A673 (cell line): ENCODE results near the gene GLB1L2. TPM values are rescaled to one million over a fixed set of nuclear protein-coding genes. Genes with fewer than 3 reads are reported as not detected.

ENCODE experiments used
- BruUV-seq: library from RNA; stranded (reverse); fragments of 400-500 nt; replicated peaks from 2 replicates; lab custom pipeline; 2021; lab: Mats Ljungman, UMichigan
- CTCF ChIA-PET: fragments of 300-600 bp; sonication (Branson Sonifier 250); formaldehyde crosslinking; loops from one replicate; lab custom pipeline; 2022; ENCODE audit warnings: antibody characterized with exemption; lab: Charles Lee
- POLR2A ChIA-PET: fragments of 300-600 bp; sonication (Branson Sonifier 250); formaldehyde crosslinking; loops from one replicate; lab custom pipeline; 2022; ENCODE audit warnings: antibody characterized with exemption; ENCODE audit not compliant: low non-redundant PET; lab: Charles Lee
- DNase-seq: peaks from one replicate; pipeline ENCODE4 v3.0.0-alpha.2; 2015; ENCODE audit warnings: low spot score
- H3K27ac ChIP-seq: fragments of 200-600 bp; sonication (generic); 2 replicates; pipeline ENCODE4 v1.5.1; 2016; ENCODE audit warnings: mixed run types, low read depth, mild to moderate bottlenecking, mixed read lengths, antibody characterized with exemption, low read length; ENCODE audit not compliant: poor library complexity, severe bottlenecking
- H3K27me3 ChIP-seq: fragments of 200-600 bp; sonication (generic); replicated peaks from 2 replicates; pipeline ENCODE4 v1.6.1; 2017; ENCODE audit warnings: mixed run types, low read depth, mild to moderate bottlenecking, mixed read lengths, antibody characterized with exemption, low read length; ENCODE audit not compliant: insufficient read depth, poor library complexity
- H3K36me3 ChIP-seq: fragments of 200-600 bp; sonication (generic); 2 replicates; pipeline ENCODE4 v1.6.1; 2016; ENCODE audit warnings: mixed run types, mild to moderate bottlenecking, mixed read lengths, antibody characterized with exemption, low read length; ENCODE audit not compliant: insufficient read depth, poor library complexity, severe bottlenecking
- H3K4me1 ChIP-seq: fragments of 200-600 bp; sonication (generic); 2 replicates; pipeline ENCODE4 v1.6.1; 2017; ENCODE audit warnings: mixed run types, mild to moderate bottlenecking, mixed read lengths, antibody characterized with exemption, low read length; ENCODE audit not compliant: insufficient read depth, poor library complexity, severe bottlenecking
- H3K4me3 ChIP-seq: fragments of 200-600 bp; sonication (generic); 2 replicates; pipeline ENCODE4 v1.5.1; 2016; ENCODE audit warnings: low read depth, mixed run types, mild to moderate bottlenecking, mixed read lengths, low read length; ENCODE audit not compliant: poor library complexity, severe bottlenecking
- H3K9me3 ChIP-seq: fragments of 200-600 bp; sonication (generic); 2 replicates; pipeline ENCODE4 v1.6.1; 2016; ENCODE audit warnings: mixed run types, low read depth, mild to moderate bottlenecking, mixed read lengths, antibody characterized with exemption, low read length; ENCODE audit not compliant: poor library complexity, severe bottlenecking
- EZH2 ChIP-seq: fragments of 200-600 bp; sonication (generic); IDR thresholded peaks from 2 replicates; pipeline ENCODE4 v1.6.1; 2017; ENCODE audit warnings: borderline replicate concordance, low read depth, mild to moderate bottlenecking, mixed read lengths, antibody characterized with exemption, low read length; ENCODE audit not compliant: poor library complexity, severe bottlenecking
- intact Hi-C: fragments of 100-400 bp; cut with micrococcal nuclease; formaldehyde crosslinking; loops from one replicate; pipeline ENCODE4 v1.10.0; 2022; ENCODE audit not compliant: unreplicated experiment
- total RNA-seq: library from RNA; stranded (reverse); gene quantifications from 2 replicates; pipeline ENCODE4 v1.2.3, GENCODE V29; 2021
- TF ChIP-seq, protein P1 (sequence below): fragments of 300-800, 200-600 bp; sonication (generic); conservative IDR thresholded peaks from 2 replicates; pipeline ENCODE4 v1.5.1; 2017; ENCODE audit warnings: low read depth, mild to moderate bottlenecking, antibody characterized with exemption, low read length, moderate library complexity, mixed read lengths

Gene GLB1L2
- total RNA-seq, 1 experiment from 2014 or later, result 22.6 TPM

DNA sequence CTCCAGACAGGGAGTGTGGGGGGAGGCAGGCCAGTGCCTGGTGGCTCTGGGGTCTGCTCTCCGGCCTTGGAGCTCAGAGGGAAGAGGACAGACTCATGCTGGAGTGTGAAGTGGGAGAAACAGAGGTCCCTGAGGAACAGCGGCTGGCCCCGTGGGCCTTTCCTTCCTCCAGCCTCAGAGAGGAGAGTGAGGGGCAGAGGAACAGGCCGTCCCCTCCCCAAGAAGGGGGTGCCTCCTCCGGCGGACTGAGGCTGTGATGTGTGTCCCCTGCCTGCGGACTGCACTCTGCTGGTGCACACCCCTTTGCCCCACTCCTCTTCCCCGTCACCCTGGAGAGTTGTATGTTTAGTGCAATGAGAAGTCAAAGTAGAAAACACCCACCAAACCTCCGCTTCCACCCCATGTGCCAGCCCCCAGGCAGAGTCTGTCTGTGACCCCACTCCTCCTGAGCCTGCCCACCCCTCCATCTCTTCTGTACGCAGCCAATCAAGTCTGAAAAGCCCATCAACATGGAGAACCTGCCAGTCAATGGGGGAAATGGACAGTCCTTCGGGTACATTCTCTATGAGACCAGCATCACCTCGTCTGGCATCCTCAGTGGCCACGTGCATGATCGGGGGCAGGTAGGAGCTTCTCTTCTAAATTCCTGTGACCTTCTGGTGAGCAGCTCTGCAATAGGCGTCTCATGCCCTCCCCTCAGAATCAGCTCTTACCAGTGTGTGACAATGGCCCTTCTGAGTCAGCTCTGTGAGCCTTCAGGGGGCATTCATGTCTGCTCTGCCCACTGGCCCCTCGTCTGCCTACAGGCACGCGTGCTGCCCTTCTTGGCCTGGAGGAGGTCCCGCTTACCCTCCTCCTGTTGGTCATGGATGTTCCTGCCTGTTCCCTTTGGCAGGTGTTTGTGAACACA, 39.0 kb downstream of the GLB1L2 start:
- Histone ChIP-seq H3K4me1 (no peaks in the 10 kb centered on the region), H3K27ac (no peak overlapping the region), H3K36me3 (no peaks in the 10 kb centered on the region), H3K27me3 (no peaks in the 10 kb centered on the region), H3K9me3 (no peaks in the 10 kb centered on the region), H3K4me3 (no peak overlapping the region)
- TF ChIP-seq EZH2, result no peak
- TF ChIP-seq, protein P1, sequence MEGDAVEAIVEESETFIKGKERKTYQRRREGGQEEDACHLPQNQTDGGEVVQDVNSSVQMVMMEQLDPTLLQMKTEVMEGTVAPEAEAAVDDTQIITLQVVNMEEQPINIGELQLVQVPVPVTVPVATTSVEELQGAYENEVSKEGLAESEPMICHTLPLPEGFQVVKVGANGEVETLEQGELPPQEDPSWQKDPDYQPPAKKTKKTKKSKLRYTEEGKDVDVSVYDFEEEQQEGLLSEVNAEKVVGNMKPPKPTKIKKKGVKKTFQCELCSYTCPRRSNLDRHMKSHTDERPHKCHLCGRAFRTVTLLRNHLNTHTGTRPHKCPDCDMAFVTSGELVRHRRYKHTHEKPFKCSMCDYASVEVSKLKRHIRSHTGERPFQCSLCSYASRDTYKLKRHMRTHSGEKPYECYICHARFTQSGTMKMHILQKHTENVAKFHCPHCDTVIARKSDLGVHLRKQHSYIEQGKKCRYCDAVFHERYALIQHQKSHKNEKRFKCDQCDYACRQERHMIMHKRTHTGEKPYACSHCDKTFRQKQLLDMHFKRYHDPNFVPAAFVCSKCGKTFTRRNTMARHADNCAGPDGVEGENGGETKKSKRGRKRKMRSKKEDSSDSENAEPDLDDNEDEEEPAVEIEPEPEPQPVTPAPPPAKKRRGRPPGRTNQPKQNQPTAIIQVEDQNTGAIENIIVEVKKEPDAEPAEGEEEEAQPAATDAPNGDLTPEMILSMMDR, result no peak
- BruUV-seq, result no TSS peak
- no peak for DNase-seq
- ChIA-PET CTCF (no interaction called here), POLR2A (no interaction called here)
- intact Hi-C loops, result no loop called here

DNA sequence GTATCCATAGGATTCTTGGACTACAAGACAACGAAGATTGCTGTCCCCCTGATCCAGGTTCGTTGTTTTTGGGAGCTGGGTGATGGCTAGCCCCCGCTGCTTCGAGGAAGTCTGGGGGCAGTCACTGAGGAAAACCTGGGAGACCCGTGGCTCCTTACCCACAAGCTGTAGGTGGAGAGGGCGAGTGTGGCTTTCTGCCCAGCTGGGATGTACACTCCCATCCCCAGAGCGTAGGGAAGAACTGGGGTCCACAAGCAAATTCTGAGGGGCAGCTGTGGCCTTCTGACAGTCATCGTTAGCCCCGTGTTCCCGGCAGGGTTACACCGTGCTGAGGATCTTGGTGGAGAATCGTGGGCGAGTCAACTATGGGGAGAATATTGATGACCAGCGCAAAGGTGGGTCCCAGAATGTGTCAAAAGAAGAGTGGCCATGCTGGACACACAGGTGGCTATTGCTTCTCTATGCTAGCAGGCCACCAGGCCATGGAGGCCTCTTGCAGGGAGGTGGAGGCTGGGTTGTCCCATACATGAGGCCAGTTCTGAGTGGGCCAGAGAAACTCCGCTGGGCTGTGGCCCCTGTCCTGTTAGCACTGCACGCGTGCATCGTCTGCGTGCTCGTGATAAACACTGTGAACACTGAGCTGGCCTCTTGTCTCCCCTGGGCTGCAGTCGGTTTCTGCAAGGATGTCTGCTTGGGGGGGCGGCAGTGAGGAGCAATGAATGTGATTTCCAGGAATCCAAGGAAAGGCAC, 39.8 kb downstream of the GLB1L2 start:
- Histone ChIP-seq H3K27ac (no peak overlapping the region), H3K4me3 (no peak overlapping the region), H3K4me1 (no peaks in the 10 kb centered on the region), H3K9me3 (no peaks in the 10 kb centered on the region), H3K36me3 (no peaks in the 10 kb centered on the region), H3K27me3 (no peaks in the 10 kb centered on the region)
- BruUV-seq, result no TSS peak
- no peak for DNase-seq
- intact Hi-C loops, result no loop called here
- TF ChIP-seq EZH2, result no peak
- TF ChIP-seq, protein P1, result no peak
- POLR2A ChIA-PET, result no interaction called here
- CTCF ChIA-PET, result no interaction called here

DNA sequence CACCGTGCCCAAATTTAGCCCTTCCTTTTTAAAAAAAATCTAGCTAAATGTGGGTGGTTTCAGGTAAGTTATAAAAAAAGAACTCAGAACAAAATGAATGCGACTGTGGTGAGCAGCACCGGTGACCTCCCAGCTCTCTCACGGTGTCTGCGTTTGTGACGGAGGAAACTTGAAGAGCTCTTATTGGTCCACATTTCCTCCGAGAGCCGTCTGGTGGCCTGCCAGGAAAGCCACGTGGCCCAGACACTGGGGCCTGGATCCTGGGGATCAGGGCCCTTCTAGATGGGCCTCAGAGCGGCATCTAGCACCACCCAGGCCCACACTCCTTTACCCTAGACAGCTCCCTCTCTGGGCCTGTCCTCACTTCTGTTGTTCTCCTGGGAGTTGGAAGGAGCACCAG, 40.7 kb downstream of the GLB1L2 start:
- H3K27me3 ChIP-seq, result no peaks in the 10 kb centered on the region
- no peak for TF ChIP-seq EZH2
- TF ChIP-seq, protein P1, result no peak
- no peak overlapping the region for H3K27ac ChIP-seq
- CTCF ChIA-PET, result no interaction called here
- POLR2A ChIA-PET, result no interaction called here
- no peak for DNase-seq
- no peak overlapping the region for H3K4me3 ChIP-seq
- no TSS peak for BruUV-seq
- H3K9me3 ChIP-seq, result no peaks in the 10 kb centered on the region
- H3K4me1 ChIP-seq, result no peaks in the 10 kb centered on the region
- intact Hi-C loops, result no loop called here
- H3K36me3 ChIP-seq, result no peaks in the 10 kb centered on the region
